CD14-positive monocyte (primary cell): ENCODE data around the gene HUWE1. TPM values are rescaled to one million over a fixed set of nuclear protein-coding genes. Genes with fewer than 3 reads are reported as not detected.

Source experiments
- DNase-seq, 3 donors: peaks; one replicate each; pipeline ENCODE4 v3.0.0-alpha.2; 2011 to 2022
- H2AFZ ChIP-seq: 2 replicates; pipeline ENCODE4 v1.6.0; 2012; ENCODE audit warnings: mild to moderate bottlenecking, low read depth, low read length, inconsistent platforms; ENCODE audit not compliant: insufficient read depth, poor library complexity, severe bottlenecking
- H3K27ac ChIP-seq, 2 donors: 1 replicate in 1 of 2; 2 replicates in 1 of 2; pipeline ENCODE4 v1.5.1; 2012 to 2013; ENCODE audit warnings: low read length in 2 of 2, control low read depth in 1 of 2, inconsistent platforms in 1 of 2, low read depth in 1 of 2, mild to moderate bottlenecking in 1 of 2
- H3K27me3 ChIP-seq, 2 donors: one replicate each; pipeline versions ENCODE4 v1.6.0 to v1.6.1; 2011 to 2013; ENCODE audit warnings: low read length in 2 of 2; ENCODE audit not compliant: control insufficient read depth in 2 of 2, insufficient read depth in 2 of 2
- H3K36me3 ChIP-seq, 2 donors: replicated peaks in 1 of 2; 1 replicate in 1 of 2; 2 replicates in 1 of 2; pipeline versions ENCODE4 v1.5.1 to v1.6.1; 2012 to 2013; ENCODE audit warnings: low read length in 2 of 2, control low read depth in 1 of 2, inconsistent platforms in 1 of 2, mild to moderate bottlenecking in 1 of 2; ENCODE audit not compliant: insufficient read depth in 2 of 2, control insufficient read depth in 1 of 2
- H3K4me1 ChIP-seq, 2 donors: 1 replicate in 1 of 2; 2 replicates in 1 of 2; pipeline versions ENCODE4 v1.5.1 to v1.6.1; 2012 to 2013; ENCODE audit warnings: low read length in 2 of 2, control low read depth in 1 of 2, inconsistent platforms in 1 of 2, mild to moderate bottlenecking in 1 of 2, moderate library complexity in 1 of 2; ENCODE audit not compliant: insufficient read depth in 2 of 2, control insufficient read depth in 1 of 2
- H3K4me2 ChIP-seq: replicated peaks from 2 replicates; pipeline ENCODE3; 2012; ENCODE audit warnings: low read length, moderate library complexity, mild to moderate bottlenecking; ENCODE audit not compliant: poor library complexity, severe bottlenecking; ENCODE audit errors: extremely low read depth
- H3K4me3 ChIP-seq, 3 experiments: fragments of 200-600 bp in 1 of 3; sonication (generic) in 1 of 3; replicated peaks in 1 of 3; 1 replicate in 2 of 3; 2 replicates in 1 of 3; pipeline ENCODE4 v1.5.1; 2011 to 2013; ENCODE audit warnings: low read length in 3 of 3, mild to moderate bottlenecking in 3 of 3, control low read depth in 2 of 3, low read depth in 2 of 3, inconsistent platforms in 1 of 3, moderate library complexity in 1 of 3
- H3K79me2 ChIP-seq: 2 replicates; pipeline ENCODE4 v1.6.0; 2012; ENCODE audit warnings: mild to moderate bottlenecking, control low read depth, inconsistent platforms, low read length, moderate library complexity; ENCODE audit not compliant: insufficient read depth
- H3K9ac ChIP-seq: 2 replicates; pipeline ENCODE4 v1.6.0; 2017; ENCODE audit warnings: low read length, mild to moderate bottlenecking; ENCODE audit not compliant: insufficient read depth, poor library complexity, severe bottlenecking
- H3K9me3 ChIP-seq, 2 donors: replicated peaks in 1 of 2; 1 replicate in 1 of 2; 2 replicates in 1 of 2; pipeline versions ENCODE4 v1.5.1 to v1.6.1; 2012 to 2013; ENCODE audit warnings: low read length in 2 of 2, control low read depth in 1 of 2; ENCODE audit not compliant: control insufficient read depth in 1 of 2, insufficient read depth in 1 of 2
- H4K20me1 ChIP-seq: 2 replicates; pipeline ENCODE4 v1.6.0; 2012; ENCODE audit warnings: mild to moderate bottlenecking, low read length, control low read depth, moderate library complexity; ENCODE audit not compliant: insufficient read depth
- H3K27ac Mint-ChIP-seq, 7 donors: one replicate each; pipeline ENCODE4 v1.8.0; 2020; ENCODE audit warnings: mild to moderate bottlenecking in 7 of 7, mixed read lengths in 7 of 7, moderate library complexity in 6 of 7, inconsistent platforms in 2 of 7
- H3K27me3 Mint-ChIP-seq, 3 donors: one replicate each; pipeline ENCODE4 v1.8.0; 2021 to 2022; ENCODE audit warnings: low read depth in 3 of 3, mild to moderate bottlenecking in 3 of 3, mixed read lengths in 3 of 3, moderate library complexity in 3 of 3, inconsistent platforms in 1 of 3
- H3K36me3 Mint-ChIP-seq, 2 donors: one replicate each; pipeline ENCODE4 v1.8.0; 2020; ENCODE audit warnings: mixed read lengths in 2 of 2, inconsistent platforms in 1 of 2, mild to moderate bottlenecking in 1 of 2
- H3K4me1 Mint-ChIP-seq: one replicate; pipeline ENCODE4 v1.8.0; 2020; ENCODE audit warnings: mild to moderate bottlenecking, mixed read lengths
- H3K4me3 Mint-ChIP-seq, 2 donors: one replicate each; pipeline ENCODE4 v1.8.0; 2020; ENCODE audit warnings: mild to moderate bottlenecking in 2 of 2, mixed read lengths in 2 of 2, moderate library complexity in 1 of 2
- H3K9me3 Mint-ChIP-seq, 7 donors: one replicate each; pipeline ENCODE4 v1.8.0; 2020 to 2022; ENCODE audit warnings: mixed read lengths in 7 of 7, mild to moderate bottlenecking in 6 of 7, moderate library complexity in 6 of 7, inconsistent platforms in 2 of 7
- CTCF ChIP-seq: fragments of 200-600 bp; IDR thresholded peaks from one replicate; pipeline ENCODE4 v1.8.0; 2022; ENCODE audit warnings: antibody characterized with exemption, mild to moderate bottlenecking
- WGBS: methylation state at CpG from one replicate; pipeline ENCODE4 v1.1.5; 2013; ENCODE audit warnings: missing lambda C conversion rate; ENCODE audit not compliant: insufficient coverage; 5-methylcytosine and 5-hydroxymethylcytosine counted together
- intact Hi-C, 2 donors: fragments of 100-400 bp; cut with micrococcal nuclease; formaldehyde crosslinking; loops; one replicate each; pipeline versions ENCODE4 v1.15.0 to v1.15.1; 2023
- polyA plus RNA-seq, 3 donors: library from polyadenylated mRNA; depleted of rRNA in 1 of 3; unstranded in 2 of 3; stranded (reverse) in 1 of 3; fragments of 300-500 nt in 2 of 3; fragments of >200 nt in 1 of 3; fragmentation: Illumina TruSeq in 2 of 3; gene quantifications; 1 replicate in 2 of 3; 2 replicates in 1 of 3; pipeline ENCODE4 v1.2.3, GENCODE V29; 2012 to 2021

The HUWE1 gene
- polyA plus RNA-seq, 3 donors, result 1.8 to 31.1 (median 4.3) TPM

GRCh38 chrX:53659039-53659438 lies 27.5 kb downstream of the HUWE1 start:
- Mint-ChIP-seq H3K27ac (no peak overlapping the region), H3K36me3 (peaks cover 14 to 16% of the 10 kb centered on the region in 2 donors), H3K27me3 (peaks cover 0 to 5% (median 0%) of the 10 kb centered on the region in 3 donors), H3K4me1 (peaks cover 2% of the 10 kb centered on the region), H3K9me3 (no peaks in the 10 kb centered on the region), H3K4me3 (no peak overlapping the region)
- Histone ChIP-seq H3K9ac (no peak overlapping the region), H3K9me3 (no peaks in the 10 kb centered on the region), H3K79me2 (peaks cover 82% of the 10 kb centered on the region), H3K36me3 (peaks cover 10 to 34% of the 10 kb centered on the region in 2 donors), H3K4me2 (no peak overlapping the region), H3K4me1 (no peaks in the 10 kb centered on the region), H4K20me1 (peaks cover 56% of the 10 kb centered on the region), H2AFZ (no peak overlapping the region), H3K27me3 (no peaks in the 10 kb centered on the region), H3K27ac (no peak overlapping the region), H3K4me3 (no peak overlapping the region)
- intact Hi-C loops, result no loop called here
- no peak for DNase-seq
- no CpG with 5 or more reads among the region's 1 CpG for WGBS
- no peak for TF ChIP-seq CTCF

DNA sequence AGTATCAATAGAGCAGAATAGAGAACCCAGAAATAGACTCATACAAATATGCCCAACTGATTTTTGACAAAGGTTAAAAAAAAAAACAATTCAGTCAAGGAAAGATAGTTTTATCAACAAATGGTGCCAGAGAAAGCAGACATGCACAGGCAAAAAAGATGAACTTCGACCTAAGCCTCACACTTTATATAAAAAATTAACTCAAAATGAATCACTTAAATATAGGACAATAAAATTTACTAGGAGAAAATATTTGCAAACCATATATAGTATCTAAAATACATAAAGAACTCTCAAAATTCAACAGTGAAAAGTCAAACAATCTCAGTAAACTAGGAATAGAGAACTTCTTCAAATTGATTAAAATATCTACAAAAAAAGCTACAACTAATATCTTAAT lies 29.7 kb downstream of the HUWE1 start:
- WGBS, result no CpG with 5 or more reads among the region's 1 CpG
- peaks cover 2% of the 10 kb centered on the region for H3K4me1 Mint-ChIP-seq
- Histone ChIP-seq H3K4me2 (no peak overlapping the region), H3K9me3 (no peaks in the 10 kb centered on the region), H3K27ac (no peak overlapping the region), H4K20me1 (peaks cover 60% of the 10 kb centered on the region), H3K9ac (no peak overlapping the region), H3K4me3 (no peak overlapping the region), H3K79me2 (peaks cover 72% of the 10 kb centered on the region), H3K4me1 (no peaks in the 10 kb centered on the region), H3K36me3 (peaks cover 19 to 38% of the 10 kb centered on the region in 2 donors), H2AFZ (no peak overlapping the region), H3K27me3 (no peaks in the 10 kb centered on the region)
- intact Hi-C loops, result no loop called here
- no peak for TF ChIP-seq CTCF
- DNase-seq, result no peak
- peak overlapping the region in 1 of 7 donors; percentile 26 for H3K27ac Mint-ChIP-seq
- H3K9me3 Mint-ChIP-seq, result no peaks in the 10 kb centered on the region
- H3K36me3 Mint-ChIP-seq, result peaks cover 20 to 22% of the 10 kb centered on the region in 2 donors
- no peak overlapping the region for H3K4me3 Mint-ChIP-seq
- peaks cover 0 to 7% (median 0%) of the 10 kb centered on the region in 3 donors for H3K27me3 Mint-ChIP-seq
